MV-4-11 (cell line): ENCODE measurements around the gene DUSP16.
"Not testable (repeated sequence)": the region's sequence is repeated elsewhere in the genome, so short reads cannot be mapped to it uniquely, and the experiment has no call there.

Experiments
- DNase-seq: peaks from one replicate; lab custom pipeline; 2025; lab: John Stamatoyannopoulos, UW

Gene DUSP16

GRCh38 chr12:12492547-12492946 lies 70.1 kb downstream of the DUSP16 start:
- DNase-seq, result no peak

GRCh38 chr12:12491606-12492005 lies 71.1 kb downstream of the DUSP16 start:
- DNase-seq, result no peak

DNA sequence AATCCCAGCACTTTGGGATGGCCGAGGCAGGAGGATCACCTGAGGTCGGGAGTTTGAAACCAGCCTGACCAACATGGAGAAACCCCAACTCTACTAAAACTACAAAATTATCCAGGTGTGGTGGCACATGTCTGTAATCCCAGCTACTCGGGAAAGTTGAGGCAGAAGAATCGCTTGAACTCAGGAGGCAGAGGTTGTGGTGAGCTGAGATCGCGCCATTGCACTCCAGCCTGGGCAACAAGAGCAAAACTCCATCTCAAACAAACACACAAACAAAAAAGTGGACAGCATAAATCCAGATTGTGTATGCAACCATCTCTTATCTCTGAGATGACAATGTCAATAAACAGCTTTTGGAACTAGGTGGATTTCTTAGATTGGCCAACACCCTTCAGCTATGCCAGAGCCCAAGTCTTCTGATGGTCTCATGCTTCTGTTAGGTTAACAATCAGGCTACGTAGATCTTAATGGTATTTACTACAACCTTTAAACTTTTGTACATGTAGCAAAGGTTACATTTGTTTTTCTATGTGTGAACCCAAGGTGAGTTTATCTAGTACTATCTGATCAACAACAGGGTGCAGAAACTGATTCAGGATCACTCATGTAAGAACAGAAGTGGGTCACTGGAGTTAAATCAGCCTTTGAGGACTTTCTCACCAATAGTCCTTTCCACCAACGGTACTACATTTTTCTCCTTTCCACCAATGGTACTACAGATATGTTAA lies 73.7 kb downstream of the DUSP16 start:
- no peak for DNase-seq

- no peak for DNase-seq
Observed at GRCh38 chr12:12488296-12488695, 74.4 kb downstream of the DUSP16 start.

DNA sequence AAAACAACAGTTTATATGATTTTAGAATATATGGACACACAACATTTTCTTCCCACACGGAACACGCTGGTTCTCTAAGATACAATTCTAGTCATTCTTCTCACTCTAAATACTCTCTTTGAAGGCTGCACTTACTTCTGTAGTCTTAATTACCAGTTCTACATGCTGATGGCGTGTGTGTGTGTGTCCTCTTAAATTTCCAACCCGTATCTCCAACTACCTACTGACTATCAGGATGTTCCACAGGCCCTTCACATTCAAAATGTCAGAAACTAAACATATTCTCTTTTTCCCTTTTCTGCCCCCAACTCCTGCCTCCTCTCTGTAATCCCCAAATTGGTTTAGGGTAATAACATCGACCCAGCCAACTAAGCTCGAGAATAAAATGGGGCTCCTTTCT lies 75.2 kb downstream of the DUSP16 start:
- DNase-seq, result no peak

GRCh38 chr12:12486661-12487240 lies 75.9 kb downstream of the DUSP16 start:
- DNase-seq, result no peak

DNA sequence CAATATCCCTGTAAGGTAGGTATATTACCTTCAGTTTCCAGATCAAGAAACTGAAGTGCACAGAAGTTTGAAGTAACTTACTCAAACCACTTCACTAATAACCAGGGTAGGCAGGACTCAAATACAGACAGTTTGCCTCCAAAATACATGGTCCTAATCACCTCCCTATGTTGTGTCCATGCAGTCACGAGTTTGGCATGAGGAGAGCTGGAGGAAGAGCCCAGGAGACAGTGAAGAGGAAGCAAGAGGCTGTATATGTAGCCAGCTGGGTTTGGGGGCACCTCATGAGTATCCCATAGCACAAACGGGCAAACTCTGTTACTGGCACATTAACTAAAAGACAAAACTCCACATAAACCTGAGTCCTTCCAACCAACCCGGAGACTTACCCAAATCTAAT lies 79.2 kb downstream of the DUSP16 start:
- no peak for DNase-seq

- DNase-seq, result peak; percentile 37
Observed at GRCh38 chr12:12482959-12483358, 79.7 kb downstream of the DUSP16 start.

GRCh38 chr12:12482150-12482761 lies 80.4 kb downstream of the DUSP16 start:
- DNase-seq, result no peak

DNA sequence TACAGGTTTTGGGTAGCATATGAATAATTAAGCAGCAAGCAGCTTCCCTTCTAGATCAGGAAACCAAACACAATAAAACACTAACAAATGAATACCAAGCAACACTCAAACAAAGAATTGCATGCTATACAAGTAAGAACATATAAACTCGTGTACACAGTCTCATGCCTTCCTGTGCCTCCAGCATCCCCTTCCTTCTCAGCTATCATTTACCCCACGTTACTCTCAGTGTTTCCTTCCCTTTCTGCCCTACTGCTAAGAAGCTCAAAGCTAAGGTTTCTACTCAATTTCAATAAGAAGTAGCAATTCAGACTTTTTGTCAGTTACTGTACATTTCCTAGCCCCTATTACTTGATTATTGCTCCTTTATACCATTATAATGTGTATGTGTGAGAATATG lies 81.0 kb downstream of the DUSP16 start:
- no peak for DNase-seq

GRCh38 chr12:12480074-12480473 lies 82.6 kb downstream of the DUSP16 start:
- DNase-seq, result no peak

DNA sequence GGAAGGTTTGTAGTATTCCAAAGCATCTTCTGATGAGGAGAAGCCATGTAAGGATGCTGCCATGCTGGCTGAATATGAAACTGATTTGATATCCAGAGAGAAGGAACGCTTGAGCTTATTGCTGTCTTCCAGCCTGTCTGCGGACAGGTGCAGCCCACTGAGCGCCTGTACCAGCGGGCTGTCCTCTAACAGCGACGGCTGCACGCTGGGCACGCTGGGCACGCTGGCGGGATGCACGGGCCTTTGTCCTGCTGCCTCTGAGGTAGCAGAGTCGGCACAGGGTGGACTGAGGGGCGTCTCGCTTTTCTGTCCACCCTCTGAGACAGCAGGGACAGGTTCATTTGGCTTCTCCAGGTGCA lies 85.2 kb downstream of the DUSP16 start:
- no peak for DNase-seq

DNA sequence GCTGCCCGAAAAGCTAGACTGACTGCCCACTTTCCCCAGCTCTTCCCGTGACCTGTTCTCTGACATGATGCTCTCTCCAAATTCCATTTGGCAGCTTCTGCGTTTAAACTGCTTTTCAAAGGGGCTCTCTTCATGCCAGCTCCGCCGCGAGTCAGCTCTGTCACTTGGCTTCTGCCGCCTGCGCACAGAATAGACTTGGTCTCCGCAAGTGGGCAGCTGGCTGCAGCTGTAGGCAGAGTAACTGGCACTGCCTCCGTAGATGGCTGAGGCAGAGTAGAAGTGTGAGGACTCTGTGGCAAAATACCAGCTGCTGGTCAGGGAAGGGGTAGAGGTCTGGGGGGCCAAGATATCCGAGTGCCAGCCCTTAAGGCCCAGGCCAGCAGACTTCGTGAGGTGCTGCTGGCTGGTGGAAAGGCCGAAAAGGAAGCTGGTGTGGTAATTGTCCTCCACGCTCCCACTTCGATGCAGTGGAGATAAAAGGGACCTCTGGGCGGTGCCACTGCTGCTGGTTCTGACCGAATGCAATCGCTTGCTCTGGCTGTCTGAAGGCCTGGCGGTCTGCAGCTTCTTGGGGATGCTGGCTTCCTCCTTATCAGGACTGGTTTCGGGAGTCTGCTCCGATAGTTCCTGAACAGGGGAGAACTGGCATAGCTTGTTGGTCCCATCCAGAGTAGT lies 85.7 kb downstream of the DUSP16 start:
- no peak for DNase-seq

DNA sequence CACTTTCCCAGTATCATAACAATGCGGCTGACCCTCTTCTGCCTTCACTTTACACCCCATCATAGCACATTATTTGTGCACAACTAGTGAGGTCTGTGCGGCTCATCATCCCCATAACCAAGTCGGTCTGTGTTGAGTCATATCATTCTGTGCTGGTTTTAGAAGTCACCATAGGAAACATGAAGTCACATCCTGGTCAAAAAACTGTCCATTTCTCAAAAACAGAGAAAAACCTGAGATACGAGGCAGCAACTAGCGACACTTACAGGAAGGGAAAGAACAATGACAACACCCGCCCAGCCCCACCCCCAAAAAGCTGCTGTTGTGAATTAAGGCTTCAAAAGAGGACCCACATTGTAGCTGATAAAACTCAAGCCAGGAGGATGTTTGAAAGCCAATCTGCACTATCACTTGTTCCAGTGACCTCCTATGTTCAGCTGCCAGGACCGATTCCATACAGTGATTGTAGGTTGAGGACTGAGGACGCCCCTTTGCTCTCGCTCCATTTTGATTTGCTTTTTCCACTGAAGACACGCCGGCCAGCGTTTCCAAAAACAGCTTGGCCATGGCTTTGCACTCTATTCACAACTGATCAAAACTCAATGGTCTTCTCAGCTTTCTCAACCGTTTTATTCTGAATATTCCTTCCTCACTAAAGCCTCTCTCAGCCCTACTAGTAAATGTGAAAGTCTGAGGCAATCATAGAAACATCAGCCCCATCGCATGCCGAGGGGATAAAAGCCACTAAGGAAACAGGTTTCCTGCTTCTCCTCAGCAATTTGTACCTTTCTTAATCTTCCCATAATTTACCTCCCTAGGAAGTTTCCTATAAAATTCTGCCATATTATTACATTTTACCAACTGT lies 87.5 kb downstream of the DUSP16 start:
- DNase-seq, result peak; percentile 87

DNA sequence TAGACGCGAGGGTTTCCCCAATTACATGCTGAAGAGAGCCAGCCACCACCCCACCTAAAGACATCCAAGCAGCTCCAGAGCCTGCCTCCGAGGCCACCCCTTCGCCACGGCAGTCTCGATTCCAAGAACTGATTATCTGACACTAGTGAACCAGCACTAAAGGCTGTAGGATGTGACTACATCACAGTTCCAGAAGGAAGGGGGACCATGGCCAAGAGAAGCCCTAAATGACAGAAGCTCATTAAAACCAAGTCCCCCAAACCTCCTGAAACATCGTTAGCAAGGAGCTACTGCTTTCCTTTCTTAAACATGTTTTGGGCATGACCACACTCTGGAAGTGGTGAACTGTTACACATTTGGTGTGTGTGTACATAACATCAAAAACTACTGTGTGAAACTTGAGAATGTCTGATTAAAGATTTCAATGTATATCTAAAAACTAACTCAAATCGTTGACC lies 88.2 kb downstream of the DUSP16 start:
- DNase-seq, result no peak

DNA sequence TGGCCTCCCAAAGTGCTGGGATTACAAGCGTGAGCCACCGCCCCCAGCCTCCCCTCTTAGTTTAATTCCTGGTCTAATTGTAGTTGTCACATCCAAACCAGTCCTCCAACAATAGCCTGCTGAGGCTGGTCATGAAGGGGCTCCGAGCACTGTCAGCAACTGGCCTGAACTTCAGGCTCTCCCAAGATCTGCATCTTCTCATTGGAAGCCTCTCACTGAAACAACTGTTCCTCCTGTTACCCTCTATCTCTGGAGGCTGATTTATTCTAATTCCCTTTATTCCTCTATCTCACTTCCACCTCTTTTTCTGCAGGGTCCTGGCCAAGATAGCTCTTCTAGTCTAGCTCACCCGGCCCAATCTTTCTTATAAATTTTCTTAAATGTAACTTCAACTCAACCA lies 89.4 kb downstream of the DUSP16 start:
- DNase-seq, result no peak

- DNase-seq, result not testable (repeated sequence)
Observed at GRCh38 chr12:12471982-12472961, 90.4 kb downstream of the DUSP16 start.

DNA sequence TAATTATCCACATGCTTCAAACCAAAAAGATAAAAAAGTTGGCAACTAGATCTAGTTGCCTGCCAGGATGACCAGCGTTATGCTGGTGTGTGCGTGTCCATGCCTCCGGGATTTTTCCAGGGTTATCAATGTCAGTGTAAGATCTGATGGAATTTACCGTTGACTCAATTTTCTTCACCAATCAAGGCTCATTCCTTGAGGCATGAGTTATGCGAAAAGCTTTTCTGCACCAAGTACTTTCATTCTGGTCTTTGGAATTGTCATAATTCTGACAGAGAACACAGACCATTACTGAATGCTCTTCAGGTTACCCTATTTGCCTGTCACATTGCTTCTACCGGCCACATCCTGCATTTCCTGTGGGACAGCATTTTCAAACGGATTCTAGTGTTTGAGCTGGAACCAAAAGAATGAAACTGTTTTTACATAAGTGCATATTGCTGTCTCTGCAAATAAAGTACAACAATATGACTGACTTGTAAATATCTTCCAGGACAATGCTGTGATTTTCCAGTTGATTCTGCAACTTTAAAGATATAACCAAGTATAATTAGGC lies 91.8 kb downstream of the DUSP16 start:
- DNase-seq, result no peak

DNA sequence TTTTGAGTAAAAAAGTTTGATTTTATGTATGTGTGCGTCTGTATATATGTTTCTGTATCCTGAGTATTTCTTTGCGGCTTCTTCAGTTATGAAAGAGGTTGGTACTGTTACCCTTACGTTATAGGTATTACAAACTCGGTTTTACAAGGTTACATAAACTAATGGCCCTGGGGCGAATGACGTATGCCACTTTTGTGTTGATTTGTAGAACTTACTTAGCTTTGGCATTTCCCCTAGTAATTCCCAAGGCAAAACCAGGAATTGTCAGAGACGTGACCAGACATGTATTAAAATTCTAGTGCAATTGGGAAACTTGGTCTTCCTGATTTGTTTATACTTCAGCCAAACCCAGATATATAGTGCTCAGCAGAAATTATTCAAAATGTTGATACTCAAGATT lies 93.3 kb downstream of the DUSP16 start:
- DNase-seq, result no peak

GRCh38 chr12:12468575-12468974 lies 94.1 kb downstream of the DUSP16 start:
- no peak for DNase-seq
